ENCODE measurements around the gene SND1.

GRCh38 chr7:128108641-128109423 lies 456.8 kb downstream of the SND1 start:
- TF ChIP-seq ZNF449 (tag by site-specific recombination; IDR thresholded peaks at IDR 0.05) (no peak), CTCF (tag by site-specific recombination; IDR thresholded peaks at IDR 0.05) (no peak), ZNF37A (tag by site-specific recombination; IDR thresholded peaks at IDR 0.05) (no peak), REPIN1 (tag by site-specific recombination; IDR thresholded peaks at IDR 0.05; ENCODE audit: low read depth) (no peak), ZNF549 (tag by site-specific recombination; IDR thresholded peaks at IDR 0.05) (no peak), YY1 (tag by site-specific recombination; IDR thresholded peaks at IDR 0.05) (no peak), ZNF785 (tag by site-specific recombination; IDR thresholded peaks at IDR 0.05) (no peak), ZNF292 (tag by site-specific recombination; IDR thresholded peaks at IDR 0.05; ENCODE audit: borderline replicate concordance, low read depth) (no peak), PBX3 (CRISPR knock-in tag; IDR thresholded peaks at IDR 0.05) (no peak), ZNF776 (tag by site-specific recombination; IDR thresholded peaks at IDR 0.05; ENCODE audit: borderline replicate concordance) (no peak), ZNF76 (tag by site-specific recombination; IDR thresholded peaks at IDR 0.05; ENCODE audit: borderline replicate concordance, low read depth) (no peak), ZNF660 (tag by site-specific recombination; IDR thresholded peaks at IDR 0.05) (no peak)
